Right renal pelvis (tissue), 4 donors: ENCODE measurements around the gene HCLS1. TPM values are rescaled to one million over a fixed set of nuclear protein-coding genes. Genes with fewer than 3 reads are reported as not detected.
"Not testable (repeated sequence)": the region's sequence is repeated elsewhere in the genome, so short reads cannot be mapped to it uniquely, and the experiment has no call there.

Experiments
- DNase-seq, 4 donors: peaks; one replicate each; pipeline ENCODE4 v3.0.0-alpha.2; 2013; ENCODE audit warnings: low read depth in 4 of 4, low spot score in 3 of 4, missing footprints in 1 of 4
- polyA plus RNA-seq, 4 donors: library from polyadenylated mRNA; unstranded; fragments of 120-200 nt; gene quantifications; one replicate each; pipeline ENCODE4 v1.2.1, GENCODE V29; 2013; ENCODE audit not compliant: insufficient read length in 4 of 4

Gene HCLS1
- polyA plus RNA-seq, 4 donors: 5.3 to 7.3 (median 6.4) TPM

- DNase-seq: no peak
These were observed 59.4 kb downstream of the HCLS1 start for GRCh38 chr3:121601212-121601812.

- not testable (repeated sequence) for DNase-seq
These were observed 60.8 kb downstream of the HCLS1 start for GRCh38 chr3:121599900-121600299.

- no peak for DNase-seq
These were observed 62.1 kb downstream of the HCLS1 start for GRCh38 chr3:121598564-121598963.

GRCh38 chr3:121595765-121596406 is 64.8 kb downstream of the HCLS1 start:
- DNase-seq: no peak

GRCh38 chr3:121594850-121595249 is 65.9 kb downstream of the HCLS1 start:
- no peak for DNase-seq

- DNase-seq: not testable (repeated sequence)
These were observed 66.9 kb downstream of the HCLS1 start for GRCh38 chr3:121593806-121594205.

- DNase-seq: no peak
These were observed 67.6 kb downstream of the HCLS1 start, which contains the start of gene FBXO40 for GRCh38 chr3:121592856-121593702. TSS of gene FBXO40 (plus strand) at chr3:121593379. CDS start at chr3:121620576, 27,197 bp downstream.

- DNase-seq: no peak
These were observed 76.3 kb downstream of the HCLS1 start for GRCh38 chr3:121584418-121584817.

GRCh38 chr3:121581691-121582090 is 79.0 kb downstream of the HCLS1 start:
- DNase-seq: no peak

Other genes starting within 250 kb of the HCLS1 start
- gene POLQ, start 114.9 kb downstream of the HCLS1 start, polyA plus RNA-seq: 1 to 10 TPM; 4.3 to 5.4 (median 5.3) TPM
- gene ARGFX, start 93.0 kb downstream of the HCLS1 start, polyA plus RNA-seq: not detected
- gene FBXO40, start 67.5 kb downstream of the HCLS1 start, polyA plus RNA-seq: under 1 TPM in 3 of 4 donors, not detected in 1; 0.01 to 0.03 (median 0.03) TPM
- 10 to 100 TPM; 72.8 to 81.5 (median 75.5) TPM for gene GOLGB1, start 88.8 kb upstream of the HCLS1 start, polyA plus RNA-seq
- 10 to 100 TPM; 30.2 to 41.9 (median 36.2) TPM for gene IQCB1, start 174.2 kb upstream of the HCLS1 start, polyA plus RNA-seq
- 10 to 100 TPM in 1 of 4 donors, 1 to 10 TPM in 3; 7.4 to 11.2 (median 8.6) TPM for gene EAF2, start 174.3 kb upstream of the HCLS1 start, polyA plus RNA-seq
- gene SLC15A2, start 233.5 kb upstream of the HCLS1 start, polyA plus RNA-seq: 10 to 100 TPM in 2 of 4 donors, 1 to 10 TPM in 2; 9.5 to 15.5 (median 11.7) TPM